Esophagus (tissue), 2 donors: ENCODE results near the gene SLC24A1. TPM values are rescaled to one million over a fixed set of nuclear protein-coding genes. Genes with fewer than 3 reads are reported as not detected.

Source experiments
- H3K27ac ChIP-seq, 2 donors: one replicate each; pipeline ENCODE4 v1.5.1; 2013; ENCODE audit warnings: low read depth in 2 of 2, mild to moderate bottlenecking in 2 of 2, inconsistent platforms in 1 of 2, low read length in 1 of 2, moderate library complexity in 1 of 2
- H3K27me3 ChIP-seq, 2 donors: one replicate each; pipeline ENCODE4 v1.6.1; 2013; ENCODE audit warnings: low read length in 2 of 2, control low read depth in 1 of 2, mild to moderate bottlenecking in 1 of 2; ENCODE audit not compliant: insufficient read depth in 2 of 2, control insufficient read depth in 1 of 2
- H3K36me3 ChIP-seq, 2 donors: one replicate each; pipeline ENCODE4 v1.6.1; 2013; ENCODE audit warnings: low read length in 1 of 2; ENCODE audit not compliant: control insufficient read depth in 2 of 2, insufficient read depth in 2 of 2
- H3K4me1 ChIP-seq, 2 donors: one replicate each; pipeline ENCODE4 v1.6.1; 2013; ENCODE audit warnings: low read length in 1 of 2; ENCODE audit not compliant: control insufficient read depth in 2 of 2, insufficient read depth in 2 of 2
- H3K4me3 ChIP-seq, 2 donors: one replicate each; pipeline ENCODE4 v1.5.1; 2013; ENCODE audit warnings: low read length in 2 of 2, mild to moderate bottlenecking in 2 of 2, low read depth in 1 of 2, moderate library complexity in 1 of 2
- H3K9me3 ChIP-seq, 2 donors: one replicate each; pipeline ENCODE4 v1.6.1; 2013; ENCODE audit warnings: mild to moderate bottlenecking in 2 of 2, low read depth in 1 of 2, low read length in 1 of 2, moderate library complexity in 1 of 2; ENCODE audit not compliant: control insufficient read depth in 2 of 2, insufficient read depth in 1 of 2
- WGBS, 2 donors: extraction: QIAGEN DNeasy Blood & Tissue Kit; methylation state at CpG; one replicate each; pipeline ENCODE4 v1.1.7; 2013; 5-methylcytosine and 5-hydroxymethylcytosine counted together
- polyA plus RNA-seq, 2 donors: library from polyadenylated mRNA; stranded (reverse); fragments of 200-250 nt; gene quantifications; one replicate each; pipeline ENCODE4 v1.2.3, GENCODE V29; 2013
- donor health status: healthy with polysubstance abuse.
- donor health status: Bipolar disorder and iron deficiency.

Gene SLC24A1
- polyA plus RNA-seq, 2 donors, result 2.0 to 2.9 TPM

DNA sequence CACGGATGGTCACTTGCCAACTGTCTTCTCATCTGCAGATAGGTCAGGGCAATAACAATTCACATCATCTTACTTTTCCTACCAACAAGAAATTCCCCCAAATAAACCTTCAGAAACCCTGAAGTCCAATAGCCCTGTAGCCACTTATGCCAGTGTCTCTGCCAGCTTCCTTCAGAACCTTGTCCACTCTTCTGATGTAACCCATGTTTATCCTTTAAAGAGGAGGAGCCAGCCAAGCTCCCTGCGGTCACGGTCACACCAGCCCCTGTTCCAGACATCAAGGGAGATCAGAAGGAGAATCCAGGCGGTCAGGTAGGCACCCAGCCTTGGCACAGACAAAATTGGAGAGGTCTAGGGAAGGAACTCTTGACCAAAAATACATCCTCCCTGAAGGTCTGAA lies 23.7 kb downstream of the SLC24A1 start:
- H3K4me3 ChIP-seq, result no peak overlapping the region
- 91 to 93% methylated on average over 4 of the region's 4 CpGs for WGBS, 2 donors
- H3K9me3 ChIP-seq, result no peaks in the 10 kb centered on the region
- no peak overlapping the region for H3K27ac ChIP-seq
- H3K27me3 ChIP-seq, result no peaks in the 10 kb centered on the region
- H3K4me1 ChIP-seq, result no peaks in the 10 kb centered on the region
- H3K36me3 ChIP-seq, result peaks cover 0 to 2% of the 10 kb centered on the region in 2 donors

DNA sequence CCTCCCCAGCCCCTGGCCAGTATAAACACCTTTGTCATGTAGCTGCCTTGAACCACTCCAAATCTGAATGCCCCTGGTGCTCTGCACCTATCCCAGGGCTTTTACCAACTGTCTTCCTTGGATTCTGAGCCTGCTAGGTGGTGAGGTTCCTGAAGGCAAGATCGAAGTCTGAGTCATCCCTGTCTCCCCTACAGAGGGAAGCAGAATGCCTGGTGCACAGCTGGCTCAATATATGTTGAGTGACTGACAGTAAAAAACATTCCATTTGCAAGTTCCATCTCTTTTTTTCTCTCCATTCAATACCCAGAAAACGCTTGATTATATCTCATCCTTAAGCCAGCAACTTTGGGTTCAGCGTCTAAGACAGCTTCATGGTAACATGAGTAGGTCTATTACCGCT lies 24.7 kb downstream of the SLC24A1 start:
- H3K4me3 ChIP-seq, result no peak overlapping the region
- WGBS, 2 donors, result 93 to 97% methylated on average over 4 of the region's 4 CpGs
- H3K27ac ChIP-seq, result no peak overlapping the region
- no peaks in the 10 kb centered on the region for H3K4me1 ChIP-seq
- H3K27me3 ChIP-seq, result no peaks in the 10 kb centered on the region
- H3K36me3 ChIP-seq, result peaks cover 0 to 2% of the 10 kb centered on the region in 2 donors
- H3K9me3 ChIP-seq, result no peaks in the 10 kb centered on the region

DNA sequence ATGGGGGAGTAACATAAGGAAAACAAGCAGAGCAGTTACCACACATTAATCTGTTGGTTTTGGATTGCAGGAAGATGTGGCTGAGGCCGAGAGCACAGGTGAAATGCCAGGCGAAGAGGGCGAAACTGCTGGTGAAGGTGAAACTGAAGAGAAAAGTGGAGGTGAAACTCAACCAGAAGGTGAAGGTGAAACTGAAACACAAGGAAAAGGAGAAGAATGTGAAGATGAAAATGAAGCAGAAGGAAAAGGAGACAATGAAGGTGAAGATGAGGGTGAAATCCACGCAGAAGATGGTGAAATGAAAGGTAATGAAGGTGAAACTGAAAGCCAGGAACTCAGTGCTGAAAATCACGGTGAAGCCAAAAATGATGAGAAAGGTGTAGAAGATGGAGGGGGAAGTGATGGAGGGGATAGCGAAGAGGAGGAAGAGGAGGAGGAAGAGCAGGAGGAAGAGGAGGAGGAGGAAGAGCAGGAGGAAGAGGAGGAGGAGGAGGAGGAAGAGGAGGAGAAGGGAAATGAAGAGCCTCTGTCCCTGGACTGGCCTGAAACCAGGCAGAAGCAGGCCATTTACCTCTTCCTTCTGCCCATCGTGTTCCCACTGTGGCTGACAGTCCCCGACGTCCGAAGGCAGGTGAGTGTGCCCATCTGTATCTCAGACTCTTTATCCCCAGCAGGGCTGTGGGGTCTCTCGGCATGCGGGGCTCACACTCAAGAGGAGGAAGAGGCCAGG lies 28.7 kb downstream of the SLC24A1 start:
- Histone ChIP-seq H3K27ac (no peak overlapping the region), H3K36me3 (peaks cover 2 to 4% of the 10 kb centered on the region in 2 donors), H3K9me3 (no peaks in the 10 kb centered on the region), H3K4me1 (no peaks in the 10 kb centered on the region), H3K4me3 (no peak overlapping the region), H3K27me3 (no peaks in the 10 kb centered on the region)
- WGBS, 2 donors, result 93 to 95% methylated on average over 9 to 12 of the region's 12 CpGs

DNA sequence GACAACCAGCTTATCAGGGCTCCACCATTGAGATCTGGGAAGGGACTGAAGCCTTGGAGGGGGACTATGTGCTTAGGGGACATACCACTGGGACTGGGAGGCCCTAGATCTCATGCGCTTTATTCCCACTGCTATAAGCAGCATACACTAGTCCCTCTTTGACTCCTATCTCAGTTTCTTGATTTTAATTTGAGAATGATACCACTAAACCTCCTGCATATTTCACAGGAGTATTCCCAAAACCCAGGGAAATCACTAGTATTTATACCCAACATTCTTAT lies 29.2 kb downstream of the SLC24A1 start:
- WGBS, 2 donors, result 98 to 100% methylated on average over 1 of the region's 1 CpG
- H3K9me3 ChIP-seq, result no peaks in the 10 kb centered on the region
- no peaks in the 10 kb centered on the region for H3K27me3 ChIP-seq
- H3K4me3 ChIP-seq, result no peak overlapping the region
- H3K4me1 ChIP-seq, result no peaks in the 10 kb centered on the region
- H3K27ac ChIP-seq, result no peak overlapping the region
- H3K36me3 ChIP-seq, result peaks cover 0 to 4% of the 10 kb centered on the region in 2 donors

DNA sequence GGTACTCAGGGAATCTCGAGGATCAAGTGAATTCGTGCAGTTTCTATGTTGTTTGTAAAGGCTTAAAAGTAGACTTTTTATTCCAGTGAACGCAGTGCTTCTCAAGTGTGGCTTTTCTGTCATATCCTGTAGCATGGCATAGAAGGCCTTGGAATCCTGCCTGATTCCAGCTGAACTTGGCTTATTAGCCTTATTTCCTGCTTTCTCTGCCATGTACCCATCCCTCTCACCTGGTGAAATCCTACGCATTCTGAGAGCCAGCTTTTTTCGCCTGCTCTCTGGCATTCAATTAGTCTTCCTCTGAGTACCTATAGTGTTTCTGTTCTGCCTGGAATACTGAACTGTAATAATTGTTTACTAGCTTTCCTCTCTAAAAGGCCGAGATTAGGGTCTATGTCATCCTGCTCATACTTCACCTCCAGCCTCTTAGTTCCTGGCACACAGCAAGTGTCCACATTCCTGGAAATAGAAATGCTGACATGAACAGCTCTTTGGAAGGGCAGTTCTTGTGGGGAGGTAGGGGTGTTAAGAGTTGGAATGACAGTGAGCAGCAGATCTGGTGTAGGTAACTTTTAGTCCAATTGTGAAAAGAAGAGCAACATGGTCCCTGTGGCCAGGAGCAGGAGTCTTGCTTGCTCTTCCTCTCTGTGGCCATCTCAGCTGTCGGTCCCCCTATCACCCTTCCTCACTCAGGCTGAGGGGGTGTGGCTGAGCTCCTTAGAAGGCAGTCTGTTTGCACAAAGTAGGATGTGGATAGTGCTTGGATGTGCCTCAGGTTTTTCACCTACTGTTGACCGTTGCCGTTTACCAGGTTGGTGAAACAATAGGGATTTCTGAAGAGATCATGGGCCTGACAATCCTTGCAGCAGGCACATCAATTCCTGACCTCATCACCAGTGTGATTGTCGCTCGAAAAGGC lies 30.4 kb downstream of the SLC24A1 start:
- Histone ChIP-seq H3K9me3 (no peaks in the 10 kb centered on the region), H3K36me3 (peaks cover 0 to 4% of the 10 kb centered on the region in 2 donors), H3K4me3 (no peak overlapping the region), H3K4me1 (no peaks in the 10 kb centered on the region), H3K27me3 (no peaks in the 10 kb centered on the region), H3K27ac (no peak overlapping the region)
- WGBS, 2 donors, result 76 to 81% methylated on average over 11 of the region's 11 CpGs

DNA sequence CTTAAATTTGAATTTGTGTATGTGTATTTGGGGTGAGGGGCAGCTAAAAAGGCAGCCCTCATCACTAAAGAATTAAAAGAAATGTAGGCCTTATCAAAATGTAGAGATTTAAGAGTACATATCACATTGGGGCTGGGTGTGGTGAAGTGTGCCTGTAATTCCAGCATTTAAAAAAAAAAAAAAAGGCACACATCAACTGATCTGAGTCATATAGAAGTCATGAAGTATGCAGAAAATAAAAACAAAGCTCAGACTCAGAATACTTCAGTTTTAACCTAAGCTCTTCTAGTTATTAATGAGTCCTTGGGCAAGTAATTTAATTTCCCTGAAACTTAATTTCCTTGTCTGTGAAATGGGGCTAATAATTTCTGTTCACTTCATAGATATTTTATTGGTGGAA lies 31.6 kb downstream of the SLC24A1 start:
- Histone ChIP-seq H3K27me3 (no peaks in the 10 kb centered on the region), H3K36me3 (peaks cover 0 to 4% of the 10 kb centered on the region in 2 donors), H3K4me3 (no peak overlapping the region), H3K27ac (no peak overlapping the region), H3K4me1 (no peaks in the 10 kb centered on the region), H3K9me3 (no peaks in the 10 kb centered on the region)

DNA sequence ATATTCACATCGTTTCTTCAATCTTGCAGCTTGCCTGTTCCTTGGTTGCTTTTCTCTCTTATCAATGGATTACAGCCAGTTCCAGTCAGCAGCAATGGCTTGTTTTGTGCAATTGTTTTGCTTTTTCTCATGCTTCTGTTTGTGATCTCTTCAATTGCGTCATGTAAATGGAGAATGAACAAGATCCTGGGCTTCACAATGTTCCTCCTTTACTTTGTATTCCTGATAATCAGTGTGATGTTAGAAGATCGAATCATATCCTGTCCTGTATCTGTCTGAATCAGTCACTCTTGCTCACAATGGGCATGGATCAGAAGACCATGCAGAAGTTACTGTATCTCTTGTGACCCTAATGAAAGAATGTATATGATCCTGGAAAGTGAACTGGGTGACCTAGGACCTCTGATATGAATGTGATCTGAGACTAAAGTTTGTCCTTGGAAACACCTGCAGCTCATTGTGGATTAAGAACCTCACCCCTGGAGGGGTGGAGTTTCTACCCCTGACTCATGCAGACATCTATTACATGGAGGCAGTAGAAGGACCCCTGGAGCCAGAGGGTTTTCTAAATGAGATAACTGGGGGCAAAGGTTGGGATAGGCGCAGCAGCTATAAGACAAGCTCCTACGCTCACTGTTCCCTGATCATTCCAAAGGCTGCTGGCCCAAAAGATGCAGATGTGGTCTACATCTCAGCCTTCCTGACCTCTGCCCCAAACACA lies 32.2 kb downstream of the SLC24A1 start:
- 86 to 92% methylated on average over 5 of the region's 5 CpGs for WGBS, 2 donors

DNA sequence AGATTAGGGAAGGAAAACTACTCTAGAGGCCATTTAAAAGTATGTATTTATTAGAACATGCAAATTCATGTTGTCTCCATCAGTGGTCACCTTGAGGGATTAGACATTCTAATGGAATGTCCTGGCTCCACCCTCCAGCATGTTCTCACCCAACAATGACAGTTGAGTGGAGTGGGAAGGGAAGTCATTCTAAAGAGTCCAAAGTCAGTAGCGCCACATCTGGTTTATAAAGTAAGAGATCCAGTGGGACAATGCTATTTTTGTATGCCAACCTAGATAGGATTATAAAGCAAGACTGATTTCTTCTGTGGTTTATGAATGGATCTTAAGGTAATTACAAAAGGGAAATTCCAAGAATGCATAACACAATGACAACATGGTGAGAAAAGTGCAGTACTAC lies 33.3 kb downstream of the SLC24A1 start:
- Histone ChIP-seq H3K27me3 (no peaks in the 10 kb centered on the region), H3K36me3 (peaks cover 0 to 4% of the 10 kb centered on the region in 2 donors), H3K9me3 (no peaks in the 10 kb centered on the region), H3K27ac (no peak overlapping the region), H3K4me1 (no peaks in the 10 kb centered on the region), H3K4me3 (no peak overlapping the region)
- WGBS, 2 donors, result 94 to 98% methylated on average over 1 of the region's 1 CpG

More for the DNA sequence above, 32.2 kb downstream of the SLC24A1 start:
- Histone ChIP-seq H3K9me3 (no peaks in the 10 kb centered on the region), H3K27me3 (no peaks in the 10 kb centered on the region), H3K36me3 (peaks cover 0 to 4% of the 10 kb centered on the region in 2 donors), H3K4me1 (no peaks in the 10 kb centered on the region), H3K27ac (no peak overlapping the region), H3K4me3 (no peak overlapping the region)

DNA sequence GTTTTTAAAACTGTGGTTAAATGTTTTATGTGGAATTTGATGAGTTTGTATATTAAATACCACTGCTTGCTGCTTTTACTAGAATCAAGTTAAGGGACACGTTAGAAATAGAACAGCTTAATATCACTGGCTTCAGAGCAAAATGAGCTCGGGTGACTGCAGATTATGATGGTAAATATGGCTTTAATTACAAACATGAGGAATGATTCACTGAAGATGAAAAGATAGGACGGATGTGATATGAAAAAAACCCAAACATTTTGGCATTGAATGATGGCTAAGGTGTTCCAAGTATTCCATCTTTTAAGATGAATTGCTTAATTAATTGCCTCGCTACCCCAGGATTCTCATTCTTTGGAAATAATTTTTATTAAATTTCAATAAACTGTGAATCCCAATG lies 33.7 kb downstream of the SLC24A1 start:
- Histone ChIP-seq H3K9me3 (no peaks in the 10 kb centered on the region), H3K4me3 (no peak overlapping the region), H3K4me1 (no peaks in the 10 kb centered on the region), H3K27me3 (no peaks in the 10 kb centered on the region), H3K36me3 (peaks cover 0 to 4% of the 10 kb centered on the region in 2 donors), H3K27ac (no peak overlapping the region)
- WGBS, 2 donors, result 79 to 80% methylated on average over 4 of the region's 4 CpGs
